ENCODE measurements around the gene HOXA10.

GRCh38 chr7:27128034-27128433 lies 46.1 kb downstream of the HOXA10 start:
- TF ChIP-seq POLR2A (IDR thresholded peaks at IDR 0.05) (no peak), CTCF (IDR thresholded peaks at IDR 0.05) (no peak), POLR2AphosphoS5 (IDR thresholded peaks at IDR 0.05) (no peak)
